Inflammatory macrophage treated with lipopolysaccharide for 1 hour (primary cell): ENCODE data around the gene SCN7A.

Source experiments
- DNase-seq, 2 donors: peaks; one replicate each; pipeline ENCODE4 v3.0.0-alpha.2; 2020 to 2022

SCN7A gene

DNA sequence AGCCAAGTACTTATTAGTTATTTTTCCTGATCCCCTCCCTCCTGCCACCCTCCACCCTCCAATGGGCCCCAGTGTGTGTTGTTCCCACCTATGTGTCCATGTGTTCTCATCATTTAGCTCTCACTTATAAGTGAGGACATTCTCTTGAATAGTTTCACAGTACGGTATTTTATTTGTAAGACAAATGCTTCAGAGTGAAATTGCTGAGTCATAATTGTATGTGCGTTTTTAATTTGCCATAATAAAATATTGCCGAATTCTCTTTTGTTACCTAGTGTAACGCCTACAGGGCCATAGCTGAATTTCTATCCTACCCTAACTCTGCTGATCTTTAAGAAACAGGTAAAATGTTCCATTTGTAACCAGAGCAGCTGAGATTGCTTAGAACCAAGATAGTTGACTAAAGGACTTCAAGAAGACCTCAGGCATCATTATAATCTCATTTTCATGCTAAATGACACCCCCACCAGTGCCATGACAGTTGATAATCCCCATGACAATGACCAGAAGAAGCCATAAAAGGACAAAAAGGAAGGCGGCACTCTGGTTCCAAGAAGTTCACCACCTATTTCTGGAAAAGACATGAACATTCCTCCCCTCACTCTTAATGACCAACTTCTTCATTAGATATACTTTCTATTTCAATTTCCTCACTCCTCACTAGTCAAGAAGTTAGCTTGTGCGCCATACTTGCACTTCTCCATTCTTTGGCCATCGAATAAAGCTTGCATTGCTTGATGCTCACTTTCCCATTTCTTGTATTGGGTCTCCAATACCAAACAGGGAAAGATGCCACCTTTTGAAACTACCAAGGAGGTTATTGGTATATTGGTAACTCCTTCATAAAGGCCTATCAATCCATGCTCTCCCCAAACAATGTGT, 136.7 kb downstream of the SCN7A start:
- DNase-seq, result no peak
